HepG2 (cell line): ENCODE data around the gene ZNF391. TPM values are rescaled to one million over a fixed set of nuclear protein-coding genes. Genes with fewer than 3 reads are reported as not detected.

ENCODE experiments used
- AHDC1 ChIP-seq: sonication (generic); formaldehyde crosslinking; IDR thresholded peaks from 2 replicates; pipeline ENCODE4 v1.5.1; 2020; ENCODE audit warnings: mild to moderate bottlenecking, missing genetic modification reagents, borderline replicate concordance
- DNMT1 ChIP-seq: sonication (generic); formaldehyde crosslinking; IDR thresholded peaks from 2 replicates; pipeline ENCODE4 v1.5.1; 2020; ENCODE audit warnings: mild to moderate bottlenecking, missing genetic modification reagents
- HOXA3 ChIP-seq: sonication (generic); formaldehyde crosslinking; IDR thresholded peaks from 2 replicates; pipeline ENCODE4 v1.5.0; 2020; ENCODE audit warnings: missing genetic modification reagents
- KDM4B ChIP-seq: sonication (generic); formaldehyde crosslinking; IDR thresholded peaks from 2 replicates; pipeline ENCODE4 v1.4.0; 2020; ENCODE audit warnings: missing genetic modification reagents
- LRRFIP1 ChIP-seq: sonication (generic); formaldehyde crosslinking; conservative IDR thresholded peaks from 2 replicates; pipeline ENCODE4 v1.4.0; 2020; ENCODE audit warnings: missing genetic modification reagents
- MXD3 ChIP-seq: IDR thresholded peaks from 2 replicates; pipeline ENCODE4 v1.6.1; 2016; ENCODE audit warnings: mild to moderate bottlenecking, missing biosample characterization, missing genetic modification reagents
- POLR2G ChIP-seq: fragments of 200-400 bp; formaldehyde crosslinking; IDR thresholded peaks from 2 replicates; pipeline ENCODE4 v1.6.1; 2018; ENCODE audit warnings: mild to moderate bottlenecking, low read depth, low read length, moderate library complexity
- RNF2 ChIP-seq: fragments of 450-650 bp; conservative IDR thresholded peaks from 2 replicates; pipeline ENCODE4 v1.6.1; 2016; ENCODE audit warnings: low read depth
- SP2 ChIP-seq: sonication (generic); formaldehyde crosslinking; IDR thresholded peaks from 2 replicates; pipeline ENCODE4 v1.5.1; 2020; ENCODE audit warnings: mild to moderate bottlenecking, missing genetic modification reagents
- TEAD2 ChIP-seq: sonication (generic); formaldehyde crosslinking; IDR thresholded peaks from 2 replicates; pipeline ENCODE4 v1.9.0; 2021; ENCODE audit warnings: missing genetic modification reagents
- TFAP4 ChIP-seq: sonication (generic); IDR thresholded peaks from 2 replicates; pipeline ENCODE4 v1.6.1; 2016; ENCODE audit warnings: low read depth, borderline replicate concordance
- TGIF2 ChIP-seq: IDR thresholded peaks from 2 replicates; pipeline ENCODE4 v1.6.1; 2016; ENCODE audit warnings: control low read depth, missing compliant biosample characterization
- TSC22D2 ChIP-seq: sonication (generic); formaldehyde crosslinking; IDR thresholded peaks from 2 replicates; pipeline ENCODE4 v1.5.1; 2020; ENCODE audit warnings: missing genetic modification reagents, mild to moderate bottlenecking, borderline replicate concordance
- ZBTB38 ChIP-seq: sonication (generic); formaldehyde crosslinking; IDR thresholded peaks from 2 replicates; pipeline ENCODE4 v1.5.1; 2020; ENCODE audit warnings: mild to moderate bottlenecking, missing genetic modification reagents
- ZNF253 ChIP-seq: sonication (generic); formaldehyde crosslinking; IDR thresholded peaks from 2 replicates; pipeline ENCODE4 v1.8.0; 2022; ENCODE audit warnings: mild to moderate bottlenecking, missing genetic modification reagents, borderline replicate concordance
- ZNF264 ChIP-seq: sonication (generic); formaldehyde crosslinking; IDR thresholded peaks from 2 replicates; pipeline ENCODE4 v1.4.0; 2020; ENCODE audit warnings: missing genetic modification reagents
- ZNF639 ChIP-seq: conservative IDR thresholded peaks from 2 replicates; pipeline ENCODE4 v1.6.1; 2018; ENCODE audit warnings: missing genetic modification reagents
- ZSCAN22 ChIP-seq: sonication (generic); formaldehyde crosslinking; IDR thresholded peaks from 2 replicates; pipeline ENCODE4 v1.4.0; 2020; ENCODE audit warnings: mild to moderate bottlenecking, missing genetic modification reagents
- polyA plus RNA-seq, 8 experiments: library from polyadenylated mRNA; depleted of rRNA in 3 of 8; stranded (reverse) in 7 of 8; unstranded in 1 of 8; fragments of >200 nt; fragmentation: Illumina TruSeq in 4 of 8; extraction: Trizol in 4 of 8; gene quantifications; 2 replicates each; pipeline versions ENCODE4 v1.2.1 to v1.2.3, GENCODE V29; 2011 to 2016; ENCODE audit warnings: low read depth in 4 of 8, missing spikeins in 1 of 8, mixed read lengths in 1 of 8; ENCODE audit not compliant: insufficient read depth in 1 of 8
- total RNA-seq, 5 experiments: library from RNA; depleted of rRNA; stranded (reverse); fragments of >200 nt; fragmentation: Illumina TruSeq; extraction: Trizol; gene quantifications; 2 replicates each; pipeline ENCODE4 v1.2.3, GENCODE V29; 2016; ENCODE audit warnings: low read depth in 1 of 5

Gene ZNF391
- total and polyA plus RNA-seq, 2 of the 13 experiments (the other 11 are each of a cell fraction or from before 2014, with no cell fraction given) = 0.78 to 1.7 TPM

GRCh38 chr6:27388293-27389197 lies at the start of gene ZNF391 (continued):
- no peak for TF ChIP-seq AHDC1 (CRISPR knock-in tag)
- TF ChIP-seq POLR2G = peak; percentile 84
- no peak; the same call in none of the 2 replicates for TF ChIP-seq TGIF2 (CRISPR knock-in tag)
- peak; percentile 87; the same call in 1 of the 2 replicates for TF ChIP-seq ZNF264 (CRISPR knock-in tag)
- no peak for TF ChIP-seq TFAP4
- peak; percentile 86 for TF ChIP-seq RNF2
- no peak; the same call in 1 of the 2 replicates for TF ChIP-seq TEAD2 (CRISPR knock-in tag)
- TF ChIP-seq SP2 = peak; percentile 54; the same call in 1 of the 2 replicates
- TF ChIP-seq ZBTB38 (CRISPR knock-in tag) = peak; percentile 94
- TF ChIP-seq DNMT1 (CRISPR knock-in tag) = no peak
- peak; percentile 61; the same call in 1 of the 2 replicates for TF ChIP-seq ZSCAN22 (CRISPR knock-in tag)
- TF ChIP-seq KDM4B (CRISPR knock-in tag) = peak; percentile 78; the same call in 1 of the 2 replicates
- TF ChIP-seq ZNF639 (CRISPR knock-in tag) = peak; percentile 78; the same call in 1 of the 2 replicates
- peak; percentile 89; the same call in 1 of the 2 replicates for TF ChIP-seq TSC22D2 (CRISPR knock-in tag)
- peak; percentile 35; the same call in 1 of the 2 replicates for TF ChIP-seq LRRFIP1
- peak; percentile 91 for TF ChIP-seq HOXA3 (CRISPR knock-in tag)
- peak; percentile 55; the same call in 1 of the 2 replicates for TF ChIP-seq MXD3
- TF ChIP-seq ZNF253 = 0 out of 2 replicates have a peak, but pooled peaks have one; percentile 19
